ENCODE measurements around the gene KCNQ1OT1.

DNA sequence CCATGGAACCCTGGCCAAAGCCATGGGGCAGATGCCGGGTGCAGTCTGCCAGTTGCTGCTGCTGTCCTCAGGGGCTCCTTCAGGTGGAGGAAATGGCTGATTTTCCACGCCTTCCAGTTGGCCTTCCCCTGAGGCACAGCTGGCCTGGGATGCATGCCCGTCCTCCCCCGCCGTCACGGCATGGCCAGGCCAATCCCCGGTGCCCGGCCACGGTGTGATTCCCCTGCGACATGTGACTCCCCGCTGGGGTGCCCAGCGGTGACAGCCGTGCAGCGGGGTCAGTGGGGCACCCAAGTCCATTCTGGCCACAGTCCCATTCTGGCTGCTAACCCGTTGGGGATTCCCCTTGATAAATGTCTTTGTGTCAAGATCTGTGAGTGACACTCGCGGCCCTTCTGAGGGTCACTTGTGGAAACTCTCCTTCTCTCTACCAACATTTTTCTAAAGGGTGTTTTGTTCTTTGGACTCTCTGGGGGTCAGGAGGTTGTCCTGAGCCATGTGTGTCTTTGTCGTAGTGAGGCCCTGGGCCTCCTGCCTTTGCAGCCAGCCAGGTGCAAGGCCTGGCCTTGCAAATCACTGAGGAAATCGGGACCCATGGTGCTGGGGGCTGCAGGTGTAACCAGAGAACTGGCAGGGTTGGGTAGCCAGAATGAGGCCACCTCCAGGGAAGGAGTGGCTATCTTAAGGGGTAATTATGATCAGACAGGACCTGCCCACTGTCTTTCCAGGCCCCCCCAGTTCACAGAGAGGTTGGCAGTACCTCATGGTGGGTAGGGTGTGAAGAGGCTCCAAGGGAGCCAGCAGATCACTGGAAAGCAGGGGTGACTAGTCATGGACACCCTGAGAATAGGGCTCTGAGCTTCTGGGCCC, 37.1 kb downstream of the KCNQ1OT1 start:
- TF ChIP-seq EZH2 (IDR thresholded peaks at IDR 0.05; ENCODE audit: borderline replicate concordance, low read length): no peak
- TF ChIP-seq, protein P1, sequence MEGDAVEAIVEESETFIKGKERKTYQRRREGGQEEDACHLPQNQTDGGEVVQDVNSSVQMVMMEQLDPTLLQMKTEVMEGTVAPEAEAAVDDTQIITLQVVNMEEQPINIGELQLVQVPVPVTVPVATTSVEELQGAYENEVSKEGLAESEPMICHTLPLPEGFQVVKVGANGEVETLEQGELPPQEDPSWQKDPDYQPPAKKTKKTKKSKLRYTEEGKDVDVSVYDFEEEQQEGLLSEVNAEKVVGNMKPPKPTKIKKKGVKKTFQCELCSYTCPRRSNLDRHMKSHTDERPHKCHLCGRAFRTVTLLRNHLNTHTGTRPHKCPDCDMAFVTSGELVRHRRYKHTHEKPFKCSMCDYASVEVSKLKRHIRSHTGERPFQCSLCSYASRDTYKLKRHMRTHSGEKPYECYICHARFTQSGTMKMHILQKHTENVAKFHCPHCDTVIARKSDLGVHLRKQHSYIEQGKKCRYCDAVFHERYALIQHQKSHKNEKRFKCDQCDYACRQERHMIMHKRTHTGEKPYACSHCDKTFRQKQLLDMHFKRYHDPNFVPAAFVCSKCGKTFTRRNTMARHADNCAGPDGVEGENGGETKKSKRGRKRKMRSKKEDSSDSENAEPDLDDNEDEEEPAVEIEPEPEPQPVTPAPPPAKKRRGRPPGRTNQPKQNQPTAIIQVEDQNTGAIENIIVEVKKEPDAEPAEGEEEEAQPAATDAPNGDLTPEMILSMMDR (conservative IDR thresholded peaks at IDR 0.05 in 1 of 2, IDR thresholded peaks at IDR 0.05 in 1 of 2; ENCODE audit: extremely low read depth in 1 of 2, insufficient read depth in 1 of 2, low read depth in 1 of 2, low read length in 2 of 2): no peak

Data from mammary epithelial cell (primary cell).